ENCODE measurements around the gene SH3GL2. TPM values are rescaled to one million over a fixed set of nuclear protein-coding genes. Genes with fewer than 3 reads are reported as not detected.

Gene SH3GL2
- total and polyA plus RNA-seq, 2 donors (not counting 1 experiment from before 2014, with no cell fraction given) = not detected

DNA sequence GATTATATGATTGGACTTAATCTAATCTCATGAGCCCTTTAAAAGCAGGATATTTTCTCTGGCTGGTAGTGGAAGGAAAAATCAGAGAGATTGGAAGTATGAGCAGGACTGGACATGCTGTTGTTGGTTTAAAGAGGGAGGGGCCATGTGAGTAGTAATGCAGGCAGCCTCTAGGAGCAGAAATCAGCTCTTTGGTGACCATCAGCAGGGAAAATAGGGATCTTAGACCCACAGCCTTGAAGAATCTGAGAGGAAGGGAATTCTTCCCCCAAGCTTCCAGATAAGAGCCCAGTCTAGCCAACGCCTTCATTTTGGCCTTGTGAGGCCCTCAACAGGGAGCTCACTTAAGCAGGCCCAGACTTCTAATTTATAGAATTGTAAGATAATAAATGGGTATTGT is 9.5 kb downstream of the SH3GL2 start:
- intact Hi-C loops (cut with micrococcal nuclease) = no loop called here
- DNase-seq (no peak), ATAC-seq (ENCODE audit: low read depth) (no peak)
- no peaks in the 10 kb centered on the region for H3K27me3 Mint-ChIP-seq
- H3K27ac Mint-ChIP-seq = no peak overlapping the region
- H3K36me3 ChIP-seq (replicated peaks in 1 of 2; ENCODE audit: control extremely low read depth in 1 of 2, control insufficient read depth in 1 of 2, extremely low read depth in 1 of 2, insufficient read depth in 2 of 2, low read length in 1 of 2) = no peaks in the 10 kb centered on the region
- ChIA-PET CTCF (no interaction called here), POLR2A (no interaction called here)
- H3K4me2 ChIP-seq (replicated peaks; ENCODE audit: low read depth, low read length, poor library complexity, severe bottlenecking) = no peak overlapping the region
- H3K4me3 Mint-ChIP-seq = no peak overlapping the region
- H3K4me1 ChIP-seq (ENCODE audit: control insufficient read depth in 2 of 2, insufficient read depth in 2 of 2, low read length in 2 of 2) = no peaks in the 10 kb centered on the region
- WGBS (ENCODE audit: insufficient coverage) = no CpG with 5 or more reads among the region's 1 CpG
- no peak overlapping the region for H3K9ac ChIP-seq (ENCODE audit: low read length)
- no peaks in the 10 kb centered on the region for H3K79me2 ChIP-seq (ENCODE audit: control insufficient read depth, insufficient read depth, low read length)
- no peak overlapping the region for H2AFZ ChIP-seq (ENCODE audit: insufficient read depth, low read depth, low read length, poor library complexity, severe bottlenecking)
- H3K27me3 ChIP-seq (replicated peaks in 1 of 4; ENCODE audit: control extremely low read depth in 1 of 4, control insufficient read depth in 3 of 4, insufficient read depth in 4 of 4, low read length in 3 of 4) = no peaks in the 10 kb centered on the region
- no peak overlapping the region for H3K4me3 ChIP-seq (ENCODE audit: control extremely low read depth in 1 of 5, extremely low read depth in 1 of 5, insufficient read depth in 1 of 5, low read depth in 2 of 5, low read length in 4 of 5)
- TF ChIP-seq, protein P1, sequence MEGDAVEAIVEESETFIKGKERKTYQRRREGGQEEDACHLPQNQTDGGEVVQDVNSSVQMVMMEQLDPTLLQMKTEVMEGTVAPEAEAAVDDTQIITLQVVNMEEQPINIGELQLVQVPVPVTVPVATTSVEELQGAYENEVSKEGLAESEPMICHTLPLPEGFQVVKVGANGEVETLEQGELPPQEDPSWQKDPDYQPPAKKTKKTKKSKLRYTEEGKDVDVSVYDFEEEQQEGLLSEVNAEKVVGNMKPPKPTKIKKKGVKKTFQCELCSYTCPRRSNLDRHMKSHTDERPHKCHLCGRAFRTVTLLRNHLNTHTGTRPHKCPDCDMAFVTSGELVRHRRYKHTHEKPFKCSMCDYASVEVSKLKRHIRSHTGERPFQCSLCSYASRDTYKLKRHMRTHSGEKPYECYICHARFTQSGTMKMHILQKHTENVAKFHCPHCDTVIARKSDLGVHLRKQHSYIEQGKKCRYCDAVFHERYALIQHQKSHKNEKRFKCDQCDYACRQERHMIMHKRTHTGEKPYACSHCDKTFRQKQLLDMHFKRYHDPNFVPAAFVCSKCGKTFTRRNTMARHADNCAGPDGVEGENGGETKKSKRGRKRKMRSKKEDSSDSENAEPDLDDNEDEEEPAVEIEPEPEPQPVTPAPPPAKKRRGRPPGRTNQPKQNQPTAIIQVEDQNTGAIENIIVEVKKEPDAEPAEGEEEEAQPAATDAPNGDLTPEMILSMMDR (IDR thresholded peaks at IDR 0.05) = no peak
- no peak for TF ChIP-seq EZH2 (IDR thresholded peaks at IDR 0.05; ENCODE audit: borderline replicate concordance, insufficient read depth, low read depth, low read length, poor library complexity, severe bottlenecking)
- no peaks in the 10 kb centered on the region for H3K9me3 ChIP-seq (ENCODE audit: control extremely low read depth in 1 of 3, control insufficient read depth in 2 of 3, insufficient read depth in 1 of 3, low read length in 2 of 3)
- no peaks in the 10 kb centered on the region for H4K20me1 ChIP-seq (ENCODE audit: control insufficient read depth, insufficient read depth, low read length, poor library complexity, severe bottlenecking)
- H3K27ac ChIP-seq (ENCODE audit: low read length in 2 of 2) = no peak overlapping the region
- no peaks in the 10 kb centered on the region for H3K4me1 Mint-ChIP-seq
- no peaks in the 10 kb centered on the region for H3K9me3 Mint-ChIP-seq (ENCODE audit: insufficient read depth)

DNA sequence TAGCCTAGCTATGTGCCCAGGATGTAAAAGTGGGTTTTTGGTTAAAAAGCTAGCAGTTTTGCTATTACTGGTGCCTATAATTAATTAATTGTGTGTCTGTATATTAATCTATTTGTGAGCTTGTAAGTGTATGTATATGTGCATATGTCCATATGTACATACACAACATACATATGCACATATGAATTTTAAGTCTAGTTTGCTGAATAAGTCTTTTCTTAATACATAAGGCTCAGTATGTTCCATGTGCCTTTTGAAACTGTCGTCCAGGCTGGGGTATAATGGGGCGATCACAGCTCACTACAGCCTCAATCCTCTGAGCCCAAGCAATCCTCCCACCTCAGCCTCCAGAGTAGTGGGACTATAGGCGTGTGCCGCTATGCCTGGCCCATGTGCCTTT is 10.1 kb downstream of the SH3GL2 start:
- DNase-seq = no peak
- H3K9ac ChIP-seq (ENCODE audit: low read length) = no peak overlapping the region
- Mint-ChIP-seq H3K4me1 (no peaks in the 10 kb centered on the region), H3K27me3 (no peaks in the 10 kb centered on the region), H3K9me3 (ENCODE audit: insufficient read depth) (no peaks in the 10 kb centered on the region), H3K27ac (no peak overlapping the region), H3K4me3 (no peak overlapping the region)
- H2AFZ ChIP-seq (ENCODE audit: insufficient read depth, low read depth, low read length, poor library complexity, severe bottlenecking) = no peak overlapping the region
- no peaks in the 10 kb centered on the region for H4K20me1 ChIP-seq (ENCODE audit: control insufficient read depth, insufficient read depth, low read length, poor library complexity, severe bottlenecking)
- WGBS (ENCODE audit: insufficient coverage) = 100% methylated on average over 2 of the region's 4 CpGs
- H3K79me2 ChIP-seq (ENCODE audit: control insufficient read depth, insufficient read depth, low read length) = no peaks in the 10 kb centered on the region
- no peaks in the 10 kb centered on the region for H3K9me3 ChIP-seq (ENCODE audit: control extremely low read depth in 1 of 3, control insufficient read depth in 2 of 3, insufficient read depth in 1 of 3, low read length in 2 of 3)
- H3K4me1 ChIP-seq (ENCODE audit: control insufficient read depth in 2 of 2, insufficient read depth in 2 of 2, low read length in 2 of 2) = no peaks in the 10 kb centered on the region
- CTCF ChIA-PET = no interaction called here
- POLR2A ChIA-PET = no interaction called here
- H3K36me3 ChIP-seq (replicated peaks in 1 of 2; ENCODE audit: control extremely low read depth in 1 of 2, control insufficient read depth in 1 of 2, extremely low read depth in 1 of 2, insufficient read depth in 2 of 2, low read length in 1 of 2) = no peaks in the 10 kb centered on the region
- intact Hi-C loops (cut with micrococcal nuclease) = no loop called here
- no peak for ATAC-seq (ENCODE audit: low read depth)
- H3K4me2 ChIP-seq (replicated peaks; ENCODE audit: low read depth, low read length, poor library complexity, severe bottlenecking) = no peak overlapping the region
- no peak overlapping the region for H3K27ac ChIP-seq (ENCODE audit: low read length in 2 of 2)
- no peaks in the 10 kb centered on the region for H3K27me3 ChIP-seq (replicated peaks in 1 of 4; ENCODE audit: control extremely low read depth in 1 of 4, control insufficient read depth in 3 of 4, insufficient read depth in 4 of 4, low read length in 3 of 4)
- TF ChIP-seq EZH2 (IDR thresholded peaks at IDR 0.05; ENCODE audit: borderline replicate concordance, insufficient read depth, low read depth, low read length, poor library complexity, severe bottlenecking) = no peak
- TF ChIP-seq, protein P1 (IDR thresholded peaks at IDR 0.05) = no peak
- H3K4me3 ChIP-seq (ENCODE audit: control extremely low read depth in 1 of 5, extremely low read depth in 1 of 5, insufficient read depth in 1 of 5, low read depth in 2 of 5, low read length in 4 of 5) = no peak overlapping the region
